NCI-H345 treated with DMSO at 0.1 percent for 48 hours (cell line): ENCODE measurements around the gene ABHD5.
A peak's percentile ranks its signal among the peaks of the same experiment; 100 is the strongest.

Source experiments
- DNase-seq: peaks from one replicate; lab custom pipeline; 2025; ENCODE audit not compliant: unreplicated experiment; lab: John Stamatoyannopoulos, UW

ABHD5 gene

DNA sequence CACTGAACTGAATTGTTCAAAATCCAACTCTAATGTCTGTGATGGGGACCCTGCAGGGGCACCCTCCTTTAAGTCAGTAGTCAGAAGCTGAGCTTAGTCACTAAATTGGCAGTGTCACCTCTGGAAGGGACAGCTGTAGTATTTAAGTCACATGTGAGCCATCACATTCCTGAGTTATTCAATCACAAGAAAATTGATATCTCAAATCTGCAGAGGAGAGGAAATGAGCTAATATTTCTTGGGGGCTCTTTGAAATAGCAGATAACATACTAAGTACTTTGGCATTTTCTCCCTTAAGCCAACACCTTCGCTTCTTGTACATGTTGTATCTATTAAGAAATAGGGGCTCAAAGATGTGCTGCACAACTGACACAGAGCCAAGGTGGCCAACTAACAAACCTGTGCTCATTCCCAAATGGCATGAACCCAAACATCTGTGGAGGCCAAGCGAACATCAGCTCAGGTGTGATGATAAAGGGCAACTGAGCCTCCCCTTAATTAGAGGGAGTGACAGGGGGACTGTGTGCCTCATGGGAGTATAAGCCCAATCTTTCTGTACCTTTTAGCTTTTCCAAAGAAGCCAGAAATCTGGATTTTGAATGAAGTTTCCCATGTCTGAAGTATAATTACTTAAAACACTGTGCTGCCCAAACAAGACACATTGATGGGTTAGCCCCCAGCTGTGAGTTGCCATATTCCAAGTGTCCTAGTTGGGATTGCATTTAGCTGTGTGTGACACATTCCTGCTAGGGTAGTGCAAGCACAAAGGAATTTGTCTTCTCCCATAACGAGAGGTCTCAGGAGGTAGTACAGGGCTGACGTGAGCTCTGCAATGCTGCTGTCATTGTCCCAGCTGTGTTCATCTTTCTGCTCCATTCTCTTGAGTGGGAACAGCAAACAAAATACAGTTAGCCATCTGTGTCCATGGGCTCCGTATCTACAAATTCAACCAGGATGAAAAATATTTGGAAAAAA, 63.3 kb downstream of the ABHD5 start:
- DNase-seq: no peak

DNA sequence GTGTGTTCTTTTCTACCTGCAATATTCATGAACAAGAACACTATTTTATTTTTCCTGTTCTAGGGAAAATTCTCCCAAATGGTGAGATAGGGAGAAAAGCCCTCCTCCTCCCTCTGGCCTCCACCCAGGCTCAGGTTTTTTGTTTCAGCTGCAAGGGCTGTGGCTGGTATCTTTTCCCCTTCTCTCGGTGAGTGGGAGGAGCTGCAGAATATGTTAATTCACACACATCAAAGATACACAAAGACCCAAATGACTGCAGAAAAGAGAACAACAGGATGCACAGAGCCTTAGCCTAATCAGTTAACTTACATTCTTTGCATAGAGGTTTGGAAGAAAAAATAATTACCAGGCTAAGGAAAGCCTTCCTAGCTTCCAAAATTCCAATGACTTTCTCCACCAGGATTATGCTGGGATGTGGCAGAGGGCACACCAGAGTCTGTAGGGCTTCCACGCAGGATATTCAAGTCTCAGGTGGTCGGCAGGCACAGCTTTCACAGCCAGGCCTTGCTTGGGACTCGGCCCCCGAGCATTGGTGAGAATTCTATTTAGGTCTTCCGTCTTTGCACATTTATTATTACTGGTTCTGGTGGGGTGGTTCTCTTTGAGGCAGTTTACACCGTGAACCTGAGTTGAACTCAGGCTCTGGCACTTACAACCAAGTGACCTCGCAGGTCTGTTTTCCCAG, 64.9 kb downstream of the ABHD5 start:
- DNase-seq: no peak

DNA sequence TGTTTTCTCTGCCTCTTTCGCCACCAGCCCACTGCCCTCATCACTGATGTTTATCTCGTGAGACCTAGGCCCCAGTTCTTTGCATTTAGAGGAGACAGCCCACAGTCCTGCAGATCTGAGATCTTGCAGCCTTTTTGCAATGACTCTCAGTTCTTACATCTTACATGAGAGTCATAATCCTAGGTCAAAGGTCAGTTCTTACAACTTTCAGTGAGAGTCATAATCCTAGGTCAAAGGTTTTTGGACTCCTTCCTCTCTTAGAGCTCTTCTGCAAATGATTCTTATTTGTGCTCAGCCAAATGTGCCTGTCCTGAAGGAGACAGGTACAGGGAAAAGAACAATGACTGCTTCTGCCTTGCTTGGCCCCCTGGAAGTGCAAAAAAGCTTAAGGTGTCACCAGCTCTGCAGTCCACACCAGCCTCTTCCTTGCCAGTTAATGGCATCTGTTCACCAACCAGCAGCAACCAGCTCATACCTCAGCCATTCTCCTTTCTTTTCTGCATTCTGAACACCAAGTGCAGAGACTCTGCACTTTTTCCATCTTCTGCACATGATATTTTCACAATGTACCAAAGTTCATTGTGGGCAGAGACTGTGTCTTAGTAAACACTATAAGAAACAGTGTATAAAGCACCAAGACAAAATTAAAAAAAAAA, 67.1 kb downstream of the ABHD5 start:
- DNase-seq: no peak

DNA sequence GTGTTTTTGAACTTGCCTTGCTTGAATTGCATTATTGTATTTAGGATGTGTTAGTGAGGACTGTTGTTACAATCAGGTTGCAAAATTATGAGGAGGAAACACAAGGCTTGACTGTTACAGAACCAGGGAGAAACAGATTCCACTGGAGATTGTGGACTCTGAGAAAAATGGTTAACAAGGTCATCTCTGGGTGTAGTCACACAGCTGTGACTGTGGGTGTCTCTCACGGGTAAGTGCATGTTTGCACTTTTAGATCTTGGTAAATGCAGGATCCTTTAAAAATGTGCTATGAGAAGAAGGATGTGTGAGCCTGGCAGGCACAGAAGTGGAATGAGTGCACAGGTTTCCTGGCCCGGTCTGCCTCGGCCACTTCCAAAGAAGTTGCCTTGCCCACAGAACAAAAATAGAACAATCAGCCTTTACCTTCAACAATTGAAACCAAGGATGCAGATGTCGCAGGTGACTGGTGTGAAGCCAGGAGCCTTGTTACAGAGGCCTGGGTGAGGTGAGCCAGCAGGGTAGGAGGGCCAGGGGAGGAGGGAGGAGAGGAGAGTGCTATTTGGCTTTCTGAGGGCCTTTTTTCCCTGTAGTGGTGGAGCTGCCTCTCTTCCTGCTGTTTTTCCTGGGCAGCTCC, 68.0 kb downstream of the ABHD5 start:
- no peak for DNase-seq

DNA sequence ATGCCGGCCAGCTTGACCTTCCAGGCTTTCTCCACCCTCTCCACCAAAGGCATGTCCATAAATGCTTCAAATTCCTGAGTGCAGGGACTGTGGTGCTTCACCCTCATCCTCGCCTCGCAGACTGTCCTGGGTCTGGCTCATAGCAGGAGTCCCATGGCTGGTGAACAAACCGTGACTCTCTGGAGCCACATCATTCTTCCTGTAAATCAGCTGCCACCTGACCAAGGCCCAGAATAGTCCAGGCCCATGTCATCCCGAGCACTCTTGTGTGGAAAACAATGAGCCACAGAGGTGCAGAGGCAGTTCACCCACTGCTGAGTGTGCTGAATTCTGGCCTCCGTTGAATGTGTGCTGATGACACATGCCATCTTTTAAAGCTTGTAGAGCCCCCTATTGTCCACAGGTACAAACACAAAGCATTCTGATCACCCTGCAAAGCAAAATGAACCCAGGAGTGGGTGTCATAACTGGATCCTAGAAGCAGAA, 68.6 kb downstream of the ABHD5 start:
- DNase-seq: no peak

DNA sequence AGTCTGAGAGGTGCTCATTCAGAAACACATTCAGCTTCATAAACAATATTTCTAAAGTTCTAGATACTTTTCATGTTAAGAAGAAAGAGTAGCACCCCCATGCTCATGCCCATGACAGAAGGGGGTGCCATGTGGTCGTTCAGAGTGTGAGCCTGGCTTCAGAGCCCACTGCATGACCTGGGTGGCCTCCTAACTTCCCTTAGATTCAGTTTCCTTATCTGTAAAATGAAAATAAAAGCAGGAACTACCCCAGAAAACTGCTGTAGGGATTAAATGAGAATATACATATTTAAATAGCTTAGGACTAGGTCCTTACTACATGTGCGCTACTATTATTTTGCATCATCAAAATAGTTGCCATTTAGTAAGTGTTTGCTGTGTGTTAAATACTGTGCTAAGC, 69.2 kb downstream of the ABHD5 start:
- no peak for DNase-seq

DNA sequence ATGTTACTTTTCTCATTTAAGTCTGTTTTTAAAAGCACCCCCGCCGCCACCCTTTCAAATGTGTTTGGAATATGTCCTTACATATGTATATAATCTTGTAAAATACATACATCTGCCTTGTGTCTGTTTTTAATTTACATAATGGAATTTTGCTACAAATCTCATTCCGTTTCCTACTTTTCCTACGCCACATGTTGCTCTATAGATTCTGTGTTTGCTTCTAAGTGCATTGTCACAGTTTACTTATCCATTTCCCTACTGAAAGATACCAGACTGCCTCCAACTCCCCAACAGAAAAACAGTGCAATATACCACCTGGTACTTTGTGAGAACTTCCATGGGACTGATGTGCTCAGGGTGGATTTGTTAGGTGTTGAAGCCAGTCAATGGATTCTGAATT, 70.2 kb downstream of the ABHD5 start:
- no peak for DNase-seq

DNA sequence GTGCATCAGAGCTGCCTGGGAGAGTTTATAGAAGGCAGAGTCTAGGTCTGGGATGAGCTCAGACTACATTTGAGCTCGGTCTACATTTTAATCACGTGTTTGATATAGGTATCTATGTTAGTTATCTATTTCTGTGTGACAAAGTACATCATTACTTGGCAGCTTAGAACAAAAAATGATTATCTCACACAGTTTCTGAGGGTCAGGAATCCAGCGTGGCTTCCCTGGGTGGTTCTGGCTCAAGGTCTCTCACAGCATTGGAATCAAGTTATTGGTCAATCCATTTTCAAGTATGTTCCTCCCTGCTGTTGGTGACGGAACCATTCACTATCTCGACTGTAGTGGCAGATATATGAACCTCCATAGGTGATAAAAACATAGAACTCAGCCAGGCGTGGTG, 71.7 kb downstream of the ABHD5 start:
- no peak for DNase-seq

DNA sequence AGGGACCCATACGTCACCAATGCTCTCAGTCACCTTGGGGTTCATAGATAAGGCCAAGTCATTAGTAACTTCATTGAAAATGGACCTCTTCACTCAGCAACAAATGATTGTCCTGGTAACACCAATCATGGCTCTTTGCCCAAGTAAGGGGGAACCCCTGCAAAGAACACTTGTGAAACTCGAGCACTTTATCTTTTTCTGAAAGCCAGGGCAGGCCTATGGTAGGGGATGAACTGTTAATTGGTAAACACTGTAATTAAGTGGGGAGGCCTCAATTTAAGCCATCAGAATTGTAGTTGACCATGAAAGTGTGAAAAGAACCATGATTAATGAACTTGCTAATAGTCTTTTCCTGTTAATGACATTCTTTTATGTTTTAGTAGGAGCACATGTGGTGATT, 73.3 kb downstream of the ABHD5 start:
- DNase-seq: no peak

DNA sequence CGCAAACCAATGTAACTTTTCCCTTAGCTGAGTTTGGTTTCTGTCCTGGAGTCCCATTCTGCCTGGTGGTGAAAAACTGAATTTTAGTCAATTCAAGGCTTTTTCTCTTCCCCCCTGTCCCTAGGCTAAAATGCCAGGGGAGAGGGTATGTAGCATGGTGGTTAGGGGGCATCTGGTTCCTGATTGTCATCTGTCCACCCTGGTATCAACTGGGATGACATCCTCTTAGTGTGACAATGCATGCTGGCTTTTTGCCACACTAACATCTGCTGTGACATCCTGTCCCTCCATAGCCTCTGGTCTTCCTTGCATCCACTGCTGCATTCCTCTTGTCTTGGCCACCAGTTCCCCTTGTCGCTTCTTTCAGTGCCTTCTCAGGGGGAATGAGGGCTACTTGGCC, 73.7 kb downstream of the ABHD5 start:
- DNase-seq: no peak

DNA sequence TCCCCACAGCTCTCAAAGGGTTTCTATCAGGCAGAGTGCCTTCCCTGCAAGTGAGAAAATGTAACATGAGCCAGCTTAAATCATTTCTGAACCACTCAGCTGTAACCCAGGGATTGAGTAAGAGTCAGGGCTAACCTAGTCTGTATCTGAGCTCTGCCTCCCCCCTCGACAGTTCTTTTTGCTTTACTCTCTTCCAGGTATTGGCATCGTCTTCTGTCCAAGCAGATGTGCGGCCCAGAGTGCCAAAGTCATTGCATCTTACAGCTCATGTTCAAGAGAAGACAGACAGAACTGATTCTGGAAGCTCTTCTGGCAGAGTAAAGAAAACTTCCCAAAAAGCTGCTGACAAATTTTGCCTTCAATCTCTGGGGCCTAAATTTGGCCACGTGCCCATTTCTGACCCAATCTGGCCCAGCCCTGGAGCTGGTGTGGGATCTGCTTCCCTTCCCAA, 74.8 kb downstream of the ABHD5 start:
- no peak for DNase-seq

DNA sequence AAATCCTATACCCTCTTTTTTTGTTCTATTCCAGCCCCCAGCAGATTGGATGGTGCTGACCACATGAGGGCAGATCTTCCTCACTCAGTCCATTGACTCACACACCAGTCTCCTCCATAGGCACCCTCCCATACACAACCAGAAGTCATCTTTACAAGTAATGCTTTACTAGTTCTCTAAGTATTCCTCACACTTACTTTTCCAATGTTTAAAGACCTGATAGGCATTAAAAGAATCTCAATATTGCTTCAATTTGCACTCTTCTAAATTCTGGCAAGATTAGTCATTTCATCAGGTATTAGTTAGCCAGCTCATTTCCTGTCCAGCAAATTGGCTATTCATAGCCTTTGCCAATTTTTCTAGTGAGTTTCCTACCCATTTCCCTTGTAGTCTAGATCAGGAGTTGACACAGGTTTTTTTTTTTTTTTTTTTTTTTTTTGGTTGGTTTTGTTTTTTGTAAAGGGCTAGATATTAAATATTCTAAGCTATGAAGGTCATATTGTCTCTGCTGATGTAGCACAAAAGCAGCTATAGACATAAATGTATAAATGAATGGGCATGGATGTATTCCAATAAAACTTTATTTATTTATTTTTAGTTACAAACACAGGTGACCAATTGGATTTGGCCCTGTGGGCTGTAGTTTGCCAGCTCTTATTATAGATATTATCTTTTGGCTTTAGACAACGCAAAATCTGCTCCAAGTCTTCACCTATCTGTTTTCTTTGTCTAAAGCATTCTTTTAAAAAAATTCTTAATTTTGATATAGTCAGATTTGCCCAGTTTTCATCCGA, 76.1 kb downstream of the ABHD5 start:
- DNase-seq: no peak

DNA sequence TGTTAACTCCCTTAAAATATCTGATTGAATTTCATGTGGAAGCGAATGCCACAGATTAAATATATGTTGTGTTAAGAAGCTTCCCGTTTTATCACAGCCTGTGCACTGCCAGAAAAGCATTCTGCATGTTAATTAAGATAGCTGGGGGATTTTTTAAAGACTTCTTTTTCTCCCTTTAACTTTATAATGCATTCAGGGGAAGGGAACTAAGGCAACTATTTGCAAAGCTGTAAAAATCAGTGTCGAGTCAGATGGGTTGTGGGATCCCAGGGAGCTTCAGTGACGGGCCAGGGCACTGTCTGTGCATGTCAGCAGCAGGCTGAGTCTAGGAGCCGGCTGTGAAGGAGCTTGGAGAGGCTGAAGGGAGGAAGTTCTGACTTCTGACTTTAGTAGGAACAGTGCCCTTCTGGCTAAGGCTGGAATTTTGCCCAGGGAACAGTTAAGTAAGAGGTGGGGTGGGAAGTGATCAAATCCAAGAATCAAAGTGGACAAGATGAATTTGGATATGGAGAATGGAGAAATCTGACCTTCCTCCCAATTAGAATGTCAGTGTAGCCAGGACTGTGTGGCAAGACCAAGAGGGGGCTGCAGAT, 77.7 kb downstream of the ABHD5 start:
- DNase-seq: no peak

DNA sequence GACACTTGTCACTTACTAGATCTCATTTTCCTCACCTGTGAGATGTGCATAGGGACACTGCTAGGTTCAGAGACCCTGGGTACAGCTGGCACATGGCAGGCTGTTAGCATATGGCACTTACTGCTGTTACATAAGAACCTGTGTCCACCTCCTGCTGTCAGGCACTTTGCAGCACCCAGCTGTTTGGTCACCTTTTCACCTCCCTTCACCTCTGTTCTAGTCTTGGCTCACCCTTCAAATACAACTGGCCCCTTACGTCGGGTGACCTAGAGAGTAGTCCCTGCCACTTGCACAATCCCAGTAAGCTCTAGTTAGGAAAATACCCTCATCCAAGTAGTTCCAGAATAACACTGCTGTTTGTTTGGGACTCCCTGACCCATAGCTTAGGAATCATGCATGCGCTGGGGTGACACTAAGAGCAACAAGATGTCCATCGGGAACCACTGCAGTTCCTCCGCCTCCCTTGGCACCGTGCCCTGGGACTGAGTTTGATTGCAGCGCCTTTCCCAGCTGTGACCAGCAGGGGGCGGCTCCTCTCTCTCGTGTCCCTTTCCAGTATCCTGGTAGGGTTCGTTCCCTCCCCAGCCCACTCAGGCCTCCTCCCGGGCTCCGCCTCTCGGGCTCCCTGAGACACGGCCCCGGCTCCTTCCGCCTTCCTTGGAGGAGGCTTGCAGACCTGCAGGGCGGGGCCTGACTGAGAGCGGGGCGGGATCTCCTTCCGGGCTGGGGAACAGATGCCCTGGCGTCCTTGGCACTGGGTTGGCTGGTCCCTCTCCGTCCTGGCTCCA, 78.6 kb downstream of the ABHD5 start:
- peak; percentile 63 for DNase-seq

DNA sequence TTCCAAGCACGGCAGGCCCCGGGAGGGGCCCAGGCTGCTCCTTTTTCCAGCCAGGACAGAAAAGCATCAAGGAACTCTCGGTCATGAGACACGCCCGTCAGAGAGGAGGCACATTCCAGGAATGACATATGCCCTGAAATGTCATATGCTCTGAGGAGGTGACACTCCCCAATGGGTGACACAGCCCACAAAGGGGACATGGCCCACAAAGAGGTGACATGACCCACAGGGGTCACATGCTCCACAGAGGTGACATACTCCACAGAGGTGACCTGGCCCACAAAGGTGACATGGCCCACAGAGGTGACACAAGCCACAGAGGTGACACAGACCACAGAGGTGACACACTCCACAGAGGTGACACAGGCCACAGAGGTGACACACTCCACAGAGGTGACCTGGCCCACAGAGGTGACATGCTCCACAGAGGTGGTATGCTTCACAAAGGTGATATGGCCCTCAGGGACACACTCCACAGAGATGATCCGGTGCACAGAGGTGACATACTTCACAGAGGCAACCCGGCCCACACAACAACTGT, 79.2 kb downstream of the ABHD5 start:
- no peak for DNase-seq

DNA sequence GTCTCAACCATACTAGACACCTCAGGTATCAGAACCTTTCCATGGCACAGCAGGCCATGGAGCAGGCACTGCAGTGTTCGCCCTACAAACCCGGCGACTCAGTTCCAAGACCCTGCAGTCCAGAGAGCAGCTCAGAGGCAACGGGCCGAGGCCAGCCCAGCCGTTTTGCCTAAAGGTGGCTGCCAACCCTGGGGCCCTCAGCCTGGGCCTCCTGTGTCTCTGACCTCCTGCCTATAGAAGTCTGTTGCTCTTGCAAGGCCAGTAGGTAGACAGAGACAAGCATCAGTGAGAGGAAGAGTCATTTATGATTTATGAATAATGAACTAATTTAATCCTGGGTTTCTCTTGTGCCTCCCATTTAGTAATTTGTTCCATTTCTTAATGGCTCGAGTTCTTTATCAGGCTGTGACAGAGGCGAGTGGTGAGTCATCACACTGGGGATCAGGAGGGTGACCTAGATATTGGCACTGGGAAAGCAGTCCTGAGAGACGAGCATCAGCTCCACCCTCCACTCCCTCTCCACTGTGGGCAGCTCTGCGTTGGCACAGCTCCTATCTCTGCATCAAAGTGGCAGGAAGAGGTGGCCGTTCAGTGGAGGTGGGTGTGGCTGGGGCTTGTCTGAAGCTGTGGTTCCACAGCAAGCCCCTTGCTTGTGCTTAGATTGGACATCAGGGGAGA, 79.8 kb downstream of the ABHD5 start:
- DNase-seq: no peak

DNA sequence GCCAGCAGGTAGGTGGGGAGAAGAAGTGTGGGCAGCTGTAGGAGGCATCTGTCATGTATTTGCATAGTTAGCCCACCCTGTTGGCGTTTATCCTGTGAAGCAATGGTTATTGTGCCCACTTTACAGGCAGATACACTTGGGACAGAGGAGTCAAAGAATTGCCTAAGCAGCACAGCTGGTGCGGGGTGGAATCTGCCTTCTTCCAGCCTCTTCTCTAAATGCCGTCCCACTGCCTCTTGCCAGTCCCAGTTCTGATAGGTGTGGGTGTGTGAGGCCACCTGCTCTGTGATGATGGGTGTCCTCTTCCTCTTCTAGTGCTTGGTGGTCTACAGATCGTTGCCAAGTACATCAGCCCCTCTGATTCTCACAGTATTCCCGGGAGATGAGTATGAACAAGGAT, 80.9 kb downstream of the ABHD5 start:
- DNase-seq: no peak
